A673 (cell line): ENCODE data around the gene ERCC6L2. TPM values are rescaled to one million over a fixed set of nuclear protein-coding genes. Genes with fewer than 3 reads are reported as not detected.

Experiments
- BruUV-seq: library from RNA; stranded (reverse); fragments of 400-500 nt; replicated peaks from 2 replicates; lab custom pipeline; 2021; lab: Mats Ljungman, UMichigan
- CTCF ChIA-PET: fragments of 300-600 bp; sonication (Branson Sonifier 250); formaldehyde crosslinking; loops from one replicate; lab custom pipeline; 2022; ENCODE audit warnings: antibody characterized with exemption; lab: Charles Lee
- POLR2A ChIA-PET: fragments of 300-600 bp; sonication (Branson Sonifier 250); formaldehyde crosslinking; loops from one replicate; lab custom pipeline; 2022; ENCODE audit warnings: antibody characterized with exemption; ENCODE audit not compliant: low non-redundant PET; lab: Charles Lee
- DNase-seq: peaks from one replicate; pipeline ENCODE4 v3.0.0-alpha.2; 2015; ENCODE audit warnings: low spot score
- H3K27ac ChIP-seq: fragments of 200-600 bp; sonication (generic); 2 replicates; pipeline ENCODE4 v1.5.1; 2016; ENCODE audit warnings: mixed run types, low read depth, mild to moderate bottlenecking, mixed read lengths, antibody characterized with exemption, low read length; ENCODE audit not compliant: poor library complexity, severe bottlenecking
- H3K27me3 ChIP-seq: fragments of 200-600 bp; sonication (generic); replicated peaks from 2 replicates; pipeline ENCODE4 v1.6.1; 2017; ENCODE audit warnings: mixed run types, low read depth, mild to moderate bottlenecking, mixed read lengths, antibody characterized with exemption, low read length; ENCODE audit not compliant: insufficient read depth, poor library complexity
- H3K36me3 ChIP-seq: fragments of 200-600 bp; sonication (generic); 2 replicates; pipeline ENCODE4 v1.6.1; 2016; ENCODE audit warnings: mixed run types, mild to moderate bottlenecking, mixed read lengths, antibody characterized with exemption, low read length; ENCODE audit not compliant: insufficient read depth, poor library complexity, severe bottlenecking
- H3K4me1 ChIP-seq: fragments of 200-600 bp; sonication (generic); 2 replicates; pipeline ENCODE4 v1.6.1; 2017; ENCODE audit warnings: mixed run types, mild to moderate bottlenecking, mixed read lengths, antibody characterized with exemption, low read length; ENCODE audit not compliant: insufficient read depth, poor library complexity, severe bottlenecking
- H3K4me3 ChIP-seq: fragments of 200-600 bp; sonication (generic); 2 replicates; pipeline ENCODE4 v1.5.1; 2016; ENCODE audit warnings: low read depth, mixed run types, mild to moderate bottlenecking, mixed read lengths, low read length; ENCODE audit not compliant: poor library complexity, severe bottlenecking
- H3K9me3 ChIP-seq: fragments of 200-600 bp; sonication (generic); 2 replicates; pipeline ENCODE4 v1.6.1; 2016; ENCODE audit warnings: mixed run types, low read depth, mild to moderate bottlenecking, mixed read lengths, antibody characterized with exemption, low read length; ENCODE audit not compliant: poor library complexity, severe bottlenecking
- CTCF ChIP-seq: fragments of 300-800, 200-600 bp; sonication (generic); conservative IDR thresholded peaks from 2 replicates; pipeline ENCODE4 v1.5.1; 2017; ENCODE audit warnings: low read depth, mild to moderate bottlenecking, antibody characterized with exemption, low read length, moderate library complexity, mixed read lengths
- EZH2 ChIP-seq: fragments of 200-600 bp; sonication (generic); IDR thresholded peaks from 2 replicates; pipeline ENCODE4 v1.6.1; 2017; ENCODE audit warnings: borderline replicate concordance, low read depth, mild to moderate bottlenecking, mixed read lengths, antibody characterized with exemption, low read length; ENCODE audit not compliant: poor library complexity, severe bottlenecking
- intact Hi-C: fragments of 100-400 bp; cut with micrococcal nuclease; formaldehyde crosslinking; loops from one replicate; pipeline ENCODE4 v1.10.0; 2022; ENCODE audit not compliant: unreplicated experiment
- total RNA-seq: library from RNA; stranded (reverse); gene quantifications from 2 replicates; pipeline ENCODE4 v1.2.3, GENCODE V29; 2021

ERCC6L2 gene
- total RNA-seq, 1 experiment from 2014 or later, result 51.2 TPM

- ChIA-PET CTCF (no interaction called here), POLR2A (no interaction called here)
- no peak overlapping the region for H3K27ac ChIP-seq
- H3K27me3 ChIP-seq, result no peaks in the 10 kb centered on the region
- intact Hi-C loops, result no loop called here
- peaks cover 21% of the 10 kb centered on the region for H3K9me3 ChIP-seq
- peaks cover 9% of the 10 kb centered on the region for H3K4me1 ChIP-seq
- DNase-seq, result no peak
- H3K4me3 ChIP-seq, result no peak overlapping the region
- H3K36me3 ChIP-seq, result no peaks in the 10 kb centered on the region
- BruUV-seq, result no TSS peak
- TF ChIP-seq EZH2, result no peak
- TF ChIP-seq CTCF, result no peak
Observed at GRCh38 chr9:95862343-95862742, 13.1 kb upstream of the ERCC6L2 start.

GRCh38 chr9:95864852-95865580, 10.5 kb upstream of the ERCC6L2 start:
- BruUV-seq, result no TSS peak
- Histone ChIP-seq H3K36me3 (no peaks in the 10 kb centered on the region), H3K4me3 (no peak overlapping the region), H3K27ac (no peak overlapping the region), H3K4me1 (no peaks in the 10 kb centered on the region), H3K27me3 (no peaks in the 10 kb centered on the region), H3K9me3 (peaks cover 29% of the 10 kb centered on the region)
- no peak for DNase-seq
- ChIA-PET POLR2A (no interaction called here), CTCF (no interaction called here)
- TF ChIP-seq CTCF (no peak), EZH2 (no peak)
- intact Hi-C loops, result no loop called here

- TF ChIP-seq EZH2 (no peak), CTCF (no peak)
- ChIA-PET POLR2A (no interaction called here), CTCF (no interaction called here)
- Histone ChIP-seq H3K4me3 (no peak overlapping the region), H3K36me3 (no peaks in the 10 kb centered on the region), H3K27me3 (no peaks in the 10 kb centered on the region), H3K9me3 (peaks cover 8% of the 10 kb centered on the region), H3K27ac (no peak overlapping the region), H3K4me1 (no peaks in the 10 kb centered on the region)
- DNase-seq, result no peak
- intact Hi-C loops, result loop anchor here (10.0 kb wide), 2 partner anchors 146 to 366 kb away; no protein-coding TSS in a partner anchor
- BruUV-seq, result no TSS peak
Observed at GRCh38 chr9:95870352-95870751, 5.1 kb upstream of the ERCC6L2 start.
